Measurements from ENCODE around the gene ISG15.
A peak's percentile ranks its signal among the peaks of the same experiment; 100 is the strongest.
"Not testable (repeated sequence)": the region's sequence is repeated elsewhere in the genome, so short reads cannot be mapped to it uniquely, and the experiment has no call there.

The ISG15 gene

GRCh38 chr1:1044455-1045078 is 31.3 kb downstream of the ISG15 start:
- no peak for DNase-seq (ENCODE audit: low read depth in 2 of 2)

GRCh38 chr1:1045129-1045528 is 31.8 kb downstream of the ISG15 start:
- DNase-seq (ENCODE audit: low read depth in 2 of 2): no peak

- no peak for DNase-seq (ENCODE audit: low read depth in 2 of 2)
Observed at GRCh38 chr1:1046243-1046642, 32.9 kb downstream of the ISG15 start.

GRCh38 chr1:1046767-1047166 is 33.5 kb downstream of the ISG15 start:
- no peak for DNase-seq (ENCODE audit: low read depth in 2 of 2)

- no peak for DNase-seq (ENCODE audit: low read depth in 2 of 2)
Observed at GRCh38 chr1:1047407-1047806, 34.1 kb downstream of the ISG15 start.

GRCh38 chr1:1047963-1048362 is 34.7 kb downstream of the ISG15 start:
- DNase-seq (ENCODE audit: low read depth in 2 of 2): no peak

- DNase-seq (ENCODE audit: low read depth in 2 of 2): no peak
Observed at GRCh38 chr1:1048765-1049164, 35.5 kb downstream of the ISG15 start.

- no peak for DNase-seq (ENCODE audit: low read depth in 2 of 2)
Observed at GRCh38 chr1:1049318-1050165, 36.2 kb downstream of the ISG15 start.

GRCh38 chr1:1050577-1051052 is 37.3 kb downstream of the ISG15 start:
- DNase-seq (ENCODE audit: low read depth in 2 of 2): no peak

GRCh38 chr1:1051127-1051810 is 38.0 kb downstream of the ISG15 start:
- no peak for DNase-seq (ENCODE audit: low read depth in 2 of 2)

- no peak for DNase-seq (ENCODE audit: low read depth in 2 of 2)
Observed at GRCh38 chr1:1052003-1052840, 38.9 kb downstream of the ISG15 start.

GRCh38 chr1:1053022-1053421 is 39.7 kb downstream of the ISG15 start:
- DNase-seq (ENCODE audit: low read depth in 2 of 2): no peak

GRCh38 chr1:1053682-1054081 is 40.4 kb downstream of the ISG15 start:
- no peak for DNase-seq (ENCODE audit: low read depth in 2 of 2)

- DNase-seq (ENCODE audit: low read depth in 2 of 2): no peak
Observed at GRCh38 chr1:1054099-1054700, 40.9 kb downstream of the ISG15 start.

- DNase-seq (ENCODE audit: low read depth in 2 of 2): no peak
Observed at GRCh38 chr1:1054971-1055370, 41.7 kb downstream of the ISG15 start.

GRCh38 chr1:1055841-1056736 is 42.8 kb downstream of the ISG15 start:
- DNase-seq (ENCODE audit: low read depth in 2 of 2): no peak

GRCh38 chr1:1057769-1058087 is 44.4 kb downstream of the ISG15 start:
- DNase-seq (ENCODE audit: low read depth in 2 of 2): not testable (repeated sequence)

- DNase-seq (ENCODE audit: low read depth in 2 of 2): no peak
Observed at GRCh38 chr1:1058088-1058905, 45.0 kb downstream of the ISG15 start.

GRCh38 chr1:1058921-1059493 is 45.7 kb downstream of the ISG15 start:
- DNase-seq (ENCODE audit: low read depth in 2 of 2): peak in 1 of 2 donors; percentile 36

Data from stimulated activated CD8-positive, alpha-beta memory T cell treated with anti-CD3 and anti-CD28 coated beads, Interleukin-15, amount 100 ng/mL, for 48 hours (primary cell).